K562 (cell line): ENCODE results near the gene SMC6. TPM values are rescaled to one million over a fixed set of nuclear protein-coding genes. Genes with fewer than 3 reads are reported as not detected.

Experiments used
- ATAC-seq: fragments of 200-7000 bp; cut with Tn5 transposase; 3 replicates; pipeline ENCODE4 v1.9.1; 2020; ENCODE audit warnings: moderate library complexity
- BruUV-seq: library from RNA; stranded (reverse); fragments of 400-500 nt; replicated peaks from 2 replicates; lab custom pipeline; 2021; lab: Mats Ljungman, UMichigan
- CTCF ChIA-PET: fragments of 300-600 bp; formaldehyde crosslinking; extraction: SDS; loops from one replicate; lab custom pipeline; 2021; ENCODE audit warnings: low intra/inter-chr PET ratio; lab: Yijun Ruan, JAX
- POLR2A ChIA-PET: fragments of 300-600, 350-650 bp; sonication (Branson Sonifier 250); formaldehyde crosslinking; extraction: SDS; loops from one replicate; lab custom pipeline; 2021; ENCODE audit warnings: antibody characterized with exemption, inconsistent platforms; lab: Yijun Ruan, JAX
- DNase-seq, 4 experiments: peaks; one replicate each; pipeline versions ENCODE4 v3.0.0 to v3.0.0-alpha.2; 2011 to 2018; ENCODE audit warnings: low spot score in 3 of 4, mixed read lengths in 3 of 4; ENCODE audit errors: extremely low read depth in 1 of 4
- FAIRE-seq: peaks from 2 replicates; lab custom pipeline; 2011; peaks lifted over from hg19 to GRCh38; lab: Jason Lieb, UNC
- H2AFZ ChIP-seq: 2 replicates; pipeline ENCODE4 v1.6.0; 2011; ENCODE audit warnings: low read depth, low read length, control low read depth, inconsistent platforms
- H3K27ac ChIP-seq: fragments of 200-600 bp; 3 replicates; pipeline ENCODE4 v1.8.0; 2011; ENCODE audit warnings: low read depth, mild to moderate bottlenecking, control low read depth, inconsistent platforms, low read length, moderate library complexity, mixed read lengths; ENCODE audit errors: extremely low read depth
- H3K27me3 ChIP-seq, 2 experiments: fragments of 300-600 bp in 1 of 2; 2 replicates in 1 of 2; 3 replicates in 1 of 2; pipeline versions ENCODE4 v1.6.0 to v1.8.0; 2011; ENCODE audit warnings: inconsistent platforms in 2 of 2, low read length in 2 of 2, mild to moderate bottlenecking in 1 of 2, mixed read lengths in 1 of 2, moderate library complexity in 1 of 2; ENCODE audit not compliant: control insufficient read depth in 2 of 2, insufficient read depth in 2 of 2
- H3K36me3 ChIP-seq: fragments of 300-600 bp; 3 replicates; pipeline ENCODE4 v1.8.0; 2011; ENCODE audit warnings: mild to moderate bottlenecking, low read length, inconsistent platforms; ENCODE audit not compliant: control insufficient read depth, insufficient read depth
- H3K4me1 ChIP-seq, 2 experiments: fragments of 200-600 bp in 1 of 2; replicated peaks in 1 of 2; 2 replicates in 1 of 2; 3 replicates in 1 of 2; pipeline versions ENCODE4 v1.5.1 to v1.8.0; 2011; ENCODE audit warnings: inconsistent platforms in 2 of 2, low read length in 2 of 2, mild to moderate bottlenecking in 1 of 2, mixed read lengths in 1 of 2, moderate library complexity in 1 of 2; ENCODE audit not compliant: control insufficient read depth in 2 of 2, insufficient read depth in 2 of 2
- H3K4me2 ChIP-seq: 2 replicates; pipeline ENCODE4 v1.6.1; 2011; ENCODE audit warnings: low read length, control low read depth, inconsistent platforms, mixed read lengths; ENCODE audit not compliant: insufficient read depth
- H3K4me3 ChIP-seq: fragments of 200-600 bp; sonication (generic), shearing (Covaris generic); 2 replicates; pipeline ENCODE4 v1.5.1; 2016; ENCODE audit warnings: control low read depth, inconsistent platforms
- H3K79me2 ChIP-seq: fragments of 200-600 bp; 3 replicates; pipeline ENCODE4 v1.8.0; 2011; ENCODE audit warnings: low read length, inconsistent platforms; ENCODE audit not compliant: control insufficient read depth, insufficient read depth
- H3K9ac ChIP-seq, 2 experiments: 2 replicates each; pipeline versions ENCODE4 v1.6.0 to v1.6.1; 2011; ENCODE audit warnings: low read depth in 2 of 2, low read length in 2 of 2, control low read depth in 1 of 2, inconsistent platforms in 1 of 2, mild to moderate bottlenecking in 1 of 2, mixed read lengths in 1 of 2; ENCODE audit not compliant: insufficient read depth in 1 of 2
- H3K9me1 ChIP-seq: one replicate; pipeline ENCODE4 v1.6.0; 2011; ENCODE audit warnings: inconsistent platforms, mild to moderate bottlenecking, low read length, moderate library complexity; ENCODE audit not compliant: control insufficient read depth, insufficient read depth
- H3K9me3 ChIP-seq: replicated peaks from 2 replicates; pipeline ENCODE4 v1.5.1; 2011; ENCODE audit warnings: low read depth, low read length, inconsistent platforms; ENCODE audit not compliant: control insufficient read depth, insufficient read depth
- H4K20me1 ChIP-seq: replicated peaks from 2 replicates; pipeline ENCODE4 v1.6.1; 2011; ENCODE audit warnings: low read length, inconsistent platforms, mixed read lengths; ENCODE audit not compliant: control insufficient read depth, insufficient read depth
- C11orf30 ChIP-seq: fragments of 450-650 bp; IDR thresholded peaks from 2 replicates; pipeline ENCODE4 v1.6.1; 2016; ENCODE audit warnings: low read depth, mild to moderate bottlenecking
- CC2D1A ChIP-seq: fragments of 450-650 bp; IDR thresholded peaks from 2 replicates; pipeline ENCODE4 v1.6.1; 2017; ENCODE audit warnings: mild to moderate bottlenecking
- CREBBP ChIP-seq: IDR thresholded peaks from one replicate; pipeline ENCODE4 v1.6.1; 2012; ENCODE audit warnings: low read depth, mild to moderate bottlenecking, control low read depth, inconsistent platforms, low read length
- ZKSCAN8 ChIP-seq: fragments of 200-800 bp; sonication (Bioruptor generic); IDR thresholded peaks from 2 replicates; pipeline ENCODE4 v1.6.1; 2016; ENCODE audit warnings: missing genetic modification characterization, missing compliant biosample characterization
- WGBS: fragments of 100-300 bp; shearing (Covaris generic); methylation state at CpG from one replicate; pipeline ENCODE4 v1.1.6; 2016; ENCODE audit warnings: low coverage, mixed read lengths; ENCODE audit not compliant: insufficient coverage; ENCODE audit errors: missing lambda C conversion rate; 5-methylcytosine and 5-hydroxymethylcytosine counted together
- in situ Hi-C: fragments of 300-500 bp; cut with MboI; formaldehyde crosslinking; loops from 4 replicates; pipeline ENCODE4 v1.15.0; 2018; ENCODE audit warnings: inconsistent platforms, mixed read lengths
- intact Hi-C: fragments of 100-400 bp; cut with micrococcal nuclease; formaldehyde crosslinking; loops from 2 replicates; pipeline ENCODE4 v1.14.2; 2022
- polyA plus RNA-seq, 8 experiments: library from polyadenylated mRNA; depleted of rRNA in 4 of 8; stranded (reverse) in 5 of 8; unstranded in 3 of 8; fragments of >200 nt; fragmentation: Nextera tagmentation in 2 of 8; fragmentation: Illumina TruSeq in 1 of 8; extraction: Ambion mirVana in 2 of 8; extraction: Trizol in 1 of 8; gene quantifications; 2 replicates each; pipeline versions ENCODE4 v1.2.1 to v1.2.3, GENCODE V29; 2011 to 2014; ENCODE audit warnings: inconsistent platforms in 1 of 8, missing spikeins in 1 of 8
- total RNA-seq, 7 experiments: library from RNA; depleted of rRNA in 6 of 7; stranded (reverse); fragments of >200 nt in 6 of 7; fragmentation: Illumina TruSeq in 2 of 7; extraction: Trizol in 2 of 7; gene quantifications; 2 replicates each; pipeline versions ENCODE4 v1.2.1 to v1.2.3, GENCODE V29; 2011 to 2021; ENCODE audit warnings: low replicate concordance in 1 of 7

The SMC6 gene
- total and polyA plus RNA-seq, 9 of the 15 experiments (the other 6 are each of a cell fraction or from before 2014, with no cell fraction given) = 14.2 to 75.9 (median 47.7) TPM

DNA sequence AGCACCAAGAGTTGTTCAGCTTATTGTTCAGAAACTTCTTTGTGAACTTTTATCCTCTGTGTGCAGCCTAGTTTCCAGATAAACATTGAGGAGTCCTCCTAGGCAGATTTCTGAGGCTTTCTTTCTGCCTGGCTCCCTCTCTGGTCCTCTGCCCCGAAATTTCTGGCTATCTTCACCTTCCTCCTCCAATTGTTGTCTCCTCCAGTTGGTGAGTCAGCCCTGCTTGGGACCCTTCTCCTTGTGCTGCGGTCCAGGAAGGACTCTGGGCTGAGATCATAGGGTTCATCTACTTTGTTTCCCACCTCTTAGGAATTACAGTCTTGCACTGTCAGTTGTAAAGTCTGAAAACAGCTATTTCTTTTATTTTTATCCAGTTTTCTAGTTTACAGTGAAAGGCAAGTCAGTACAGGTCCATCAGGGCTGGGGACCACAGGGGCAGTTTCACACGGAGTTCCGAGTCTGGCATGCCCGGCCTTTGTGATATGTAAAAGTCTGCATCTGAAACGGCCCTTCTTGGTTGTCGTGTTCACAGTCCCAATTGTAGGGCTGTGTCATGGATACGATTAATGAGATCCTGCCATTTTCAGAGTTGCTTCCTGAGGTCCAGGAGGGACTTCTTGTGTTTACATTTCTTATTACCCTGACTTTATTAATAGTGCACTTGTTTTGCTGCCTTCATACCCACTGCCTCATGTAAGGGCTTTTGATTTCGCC is 100.8 kb downstream of the SMC6 start:
- Histone ChIP-seq H3K4me1 (no peaks in the 10 kb centered on the region), H4K20me1 (no peaks in the 10 kb centered on the region), H3K9me3 (no peaks in the 10 kb centered on the region), H2AFZ (no peak overlapping the region), H3K27ac (no peak overlapping the region), H3K9ac (no peak overlapping the region), H3K4me2 (no peak overlapping the region), H3K4me3 (no peak overlapping the region), H3K27me3 (no peaks in the 10 kb centered on the region), H3K79me2 (no peaks in the 10 kb centered on the region), H3K9me1 (no peaks in the 10 kb centered on the region), H3K36me3 (peaks cover 3% of the 10 kb centered on the region; the same call in 1 of the 3 replicates)
- no peak for TF ChIP-seq CC2D1A
- no peak for TF ChIP-seq ZKSCAN8 (CRISPR knock-in tag)
- no peak for TF ChIP-seq CREBBP
- DNase-seq (no peak), ATAC-seq (no peak), FAIRE-seq (no peak)
- CTCF ChIA-PET = no interaction called here
- in situ Hi-C loops = no loop called here
- POLR2A ChIA-PET = interaction anchor here (0.6 kb wide), 1 partner anchor 209 kb away, joined by 4 read pairs; no protein-coding TSS in a partner anchor
- no TSS peak for BruUV-seq
- intact Hi-C loops = no loop called here
- WGBS = 71% methylated on average over 8 of the region's 9 CpGs

DNA sequence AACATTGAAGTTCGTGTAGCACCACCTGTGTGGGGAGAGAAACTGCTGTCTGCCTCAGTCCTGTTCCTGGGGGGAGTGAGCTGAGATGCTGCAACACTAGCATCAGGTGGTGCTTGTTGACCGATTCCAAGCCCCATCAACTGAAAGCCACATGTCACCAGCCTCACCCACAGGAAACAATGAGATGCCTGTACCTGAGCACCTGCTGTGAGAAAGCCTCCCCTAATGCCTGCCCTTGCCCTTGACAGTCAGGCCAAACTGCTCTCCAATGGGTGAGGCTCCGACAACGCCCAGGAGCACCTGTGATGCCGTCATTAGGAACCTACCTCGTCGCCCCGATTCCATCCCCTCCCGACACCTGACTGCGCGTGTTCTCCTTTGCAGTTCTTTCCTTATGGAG is 104.6 kb downstream of the SMC6 start:
- Histone ChIP-seq H2AFZ (no peak overlapping the region), H3K79me2 (no peaks in the 10 kb centered on the region), H3K36me3 (no peaks in the 10 kb centered on the region), H3K4me1 (peaks cover 4 to 9% of the 10 kb centered on the region in 2 experiments; a peak in 4 of 5 replicates), H3K27me3 (no peaks in the 10 kb centered on the region), H3K4me2 (no peak overlapping the region), H3K27ac (no peak overlapping the region), H3K9me3 (no peaks in the 10 kb centered on the region), H3K4me3 (no peak overlapping the region), H4K20me1 (no peaks in the 10 kb centered on the region), H3K9me1 (no peaks in the 10 kb centered on the region), H3K9ac (no peak overlapping the region)
- ATAC-seq = no peak
- ChIA-PET POLR2A (interaction anchor here (0.6 kb wide), 1 partner anchor 9 kb away, joined by 3 read pairs; no protein-coding TSS in a partner anchor), CTCF (no interaction called here)
- no peak for DNase-seq
- no peak for FAIRE-seq
- TF ChIP-seq C11orf30 = no peak
- in situ Hi-C loops = no loop called here
- 83% methylated on average over 11 of the region's 11 CpGs for WGBS
- no TSS peak for BruUV-seq
- intact Hi-C loops = no loop called here
